ENCODE results near the gene MAML3. TPM values are rescaled to one million over a fixed set of nuclear protein-coding genes. Genes with fewer than 3 reads are reported as not detected.
"Not testable (repeated sequence)": the region's sequence is repeated elsewhere in the genome, so short reads cannot be mapped to it uniquely, and the experiment has no call there.

MAML3 gene
- total RNA-seq, 4 donors from 2014 or later: 18.2 to 42.7 (median 28.6) TPM

- H3K36me3 ChIP-seq: no peaks in the 10 kb centered on the region
- H3K4me3 ChIP-seq: no peak overlapping the region
- H3K4me1 ChIP-seq: peaks cover 21% of the 10 kb centered on the region
- TF ChIP-seq EP300 (IDR thresholded peaks at IDR 0.05): no peak
- DNase-seq (ENCODE audit: low spot score in 2 of 2): no peak
- WGBS: 42% methylated on average over 6 of the region's 6 CpGs
- H3K27ac ChIP-seq: no peak overlapping the region
- no peaks in the 10 kb centered on the region for H3K27me3 ChIP-seq
- no peaks in the 10 kb centered on the region for H3K9me3 ChIP-seq
These were observed 197.4 kb downstream of the MAML3 start for GRCh38 chr4:139956507-139957017.

DNA sequence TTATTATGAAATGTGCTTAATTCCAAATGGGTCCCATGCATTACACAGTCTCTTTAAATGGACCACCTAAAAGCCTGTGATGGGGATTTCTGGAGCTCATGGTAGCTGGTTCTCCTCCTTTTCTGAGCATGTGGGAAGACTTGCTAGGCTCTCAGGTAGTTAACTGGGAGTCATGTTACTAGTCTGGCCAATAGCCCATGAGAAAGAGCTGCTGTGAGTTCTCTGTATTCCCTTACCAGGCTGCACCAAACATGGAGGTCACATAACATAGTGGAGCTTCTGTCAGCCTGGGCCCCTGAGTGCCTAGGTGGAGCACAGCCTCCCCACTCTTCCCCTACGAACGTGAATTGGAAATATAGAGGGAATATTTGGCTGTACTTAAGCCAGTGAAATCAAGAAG is 198.4 kb downstream of the MAML3 start:
- DNase-seq (ENCODE audit: low spot score in 2 of 2): no peak
- H3K4me1 ChIP-seq: peaks cover 15% of the 10 kb centered on the region
- 78% methylated on average over 2 of the region's 2 CpGs for WGBS
- no peaks in the 10 kb centered on the region for H3K36me3 ChIP-seq
- no peak overlapping the region for H3K27ac ChIP-seq
- no peaks in the 10 kb centered on the region for H3K9me3 ChIP-seq
- H3K27me3 ChIP-seq: no peaks in the 10 kb centered on the region
- TF ChIP-seq, protein P1, sequence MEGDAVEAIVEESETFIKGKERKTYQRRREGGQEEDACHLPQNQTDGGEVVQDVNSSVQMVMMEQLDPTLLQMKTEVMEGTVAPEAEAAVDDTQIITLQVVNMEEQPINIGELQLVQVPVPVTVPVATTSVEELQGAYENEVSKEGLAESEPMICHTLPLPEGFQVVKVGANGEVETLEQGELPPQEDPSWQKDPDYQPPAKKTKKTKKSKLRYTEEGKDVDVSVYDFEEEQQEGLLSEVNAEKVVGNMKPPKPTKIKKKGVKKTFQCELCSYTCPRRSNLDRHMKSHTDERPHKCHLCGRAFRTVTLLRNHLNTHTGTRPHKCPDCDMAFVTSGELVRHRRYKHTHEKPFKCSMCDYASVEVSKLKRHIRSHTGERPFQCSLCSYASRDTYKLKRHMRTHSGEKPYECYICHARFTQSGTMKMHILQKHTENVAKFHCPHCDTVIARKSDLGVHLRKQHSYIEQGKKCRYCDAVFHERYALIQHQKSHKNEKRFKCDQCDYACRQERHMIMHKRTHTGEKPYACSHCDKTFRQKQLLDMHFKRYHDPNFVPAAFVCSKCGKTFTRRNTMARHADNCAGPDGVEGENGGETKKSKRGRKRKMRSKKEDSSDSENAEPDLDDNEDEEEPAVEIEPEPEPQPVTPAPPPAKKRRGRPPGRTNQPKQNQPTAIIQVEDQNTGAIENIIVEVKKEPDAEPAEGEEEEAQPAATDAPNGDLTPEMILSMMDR (IDR thresholded peaks at IDR 0.05): no peak
- TF ChIP-seq EP300 (IDR thresholded peaks at IDR 0.05): no peak
- no peak for TF ChIP-seq POLR2A (IDR thresholded peaks at IDR 0.05)
- TF ChIP-seq POLR2AphosphoS5 (IDR thresholded peaks at IDR 0.05): no peak
- H3K4me3 ChIP-seq: no peak overlapping the region

GRCh38 chr4:139954512-139954911 is 199.5 kb downstream of the MAML3 start:
- no peak overlapping the region for H3K4me3 ChIP-seq
- H3K4me1 ChIP-seq: peaks cover 15% of the 10 kb centered on the region
- no peaks in the 10 kb centered on the region for H3K27me3 ChIP-seq
- no peaks in the 10 kb centered on the region for H3K36me3 ChIP-seq
- TF ChIP-seq, protein P1 (IDR thresholded peaks at IDR 0.05): no peak
- TF ChIP-seq EP300 (IDR thresholded peaks at IDR 0.05): no peak
- no peak for TF ChIP-seq POLR2AphosphoS5 (IDR thresholded peaks at IDR 0.05)
- TF ChIP-seq POLR2A (IDR thresholded peaks at IDR 0.05): no peak
- H3K9me3 ChIP-seq: no peaks in the 10 kb centered on the region
- DNase-seq (ENCODE audit: low spot score in 2 of 2): no peak
- WGBS: 94% methylated on average over 7 of the region's 7 CpGs
- H3K27ac ChIP-seq: no peak overlapping the region

DNA sequence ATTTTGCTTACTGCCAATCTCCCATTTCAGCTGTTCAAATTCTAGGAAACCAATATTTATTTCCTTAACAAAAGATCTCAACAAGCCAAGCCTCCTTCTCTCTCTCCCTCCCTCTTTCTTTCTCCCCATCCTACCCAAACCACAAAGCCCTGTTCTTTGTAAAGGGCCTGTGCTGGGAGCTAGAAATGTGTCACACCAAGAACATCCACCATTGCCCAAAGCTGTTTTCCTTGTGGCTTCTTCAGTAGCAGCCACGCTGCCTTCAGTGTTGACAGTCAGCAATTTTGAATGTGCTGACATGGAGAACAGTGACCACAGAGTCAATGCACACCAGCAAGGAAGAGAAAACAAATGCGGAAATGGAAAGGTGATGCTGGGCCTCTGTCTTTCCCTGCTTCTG is 203.0 kb downstream of the MAML3 start:
- Histone ChIP-seq H3K9me3 (no peaks in the 10 kb centered on the region), H3K27me3 (no peaks in the 10 kb centered on the region), H3K36me3 (no peaks in the 10 kb centered on the region), H3K27ac (no peak overlapping the region), H3K4me1 (peaks cover 18% of the 10 kb centered on the region), H3K4me3 (no peak overlapping the region)
- no peak for TF ChIP-seq POLR2AphosphoS5 (IDR thresholded peaks at IDR 0.05)
- TF ChIP-seq, protein P1 (IDR thresholded peaks at IDR 0.05): no peak
- TF ChIP-seq EP300 (IDR thresholded peaks at IDR 0.05): no peak
- TF ChIP-seq POLR2A (IDR thresholded peaks at IDR 0.05): no peak
- no peak for DNase-seq (ENCODE audit: low spot score in 2 of 2)
- 71% methylated on average over 2 of the region's 2 CpGs for WGBS

DNA sequence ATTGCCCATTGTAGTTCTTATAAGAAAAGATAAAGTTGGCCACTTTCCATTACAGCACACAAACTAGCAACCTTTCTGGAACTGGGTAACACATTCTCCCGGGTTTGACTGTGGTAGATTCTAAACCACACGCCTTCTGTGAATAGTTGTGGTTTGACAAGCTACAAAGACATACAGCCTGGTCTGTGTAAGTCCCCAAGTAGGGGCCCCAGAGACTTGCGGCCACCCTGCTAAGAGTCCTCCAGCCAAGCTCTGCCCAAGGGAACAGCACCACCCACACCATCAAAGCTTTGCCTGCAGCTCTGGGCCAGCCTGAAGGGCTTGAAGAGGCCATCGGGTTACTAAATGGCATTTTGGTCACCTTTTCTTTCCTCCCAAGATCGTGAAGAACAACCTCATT is 203.4 kb downstream of the MAML3 start:
- Histone ChIP-seq H3K27me3 (no peaks in the 10 kb centered on the region), H3K27ac (no peak overlapping the region), H3K4me3 (no peak overlapping the region), H3K4me1 (peaks cover 20% of the 10 kb centered on the region), H3K9me3 (no peaks in the 10 kb centered on the region), H3K36me3 (no peaks in the 10 kb centered on the region)
- TF ChIP-seq EP300 (IDR thresholded peaks at IDR 0.05) (no peak), POLR2AphosphoS5 (IDR thresholded peaks at IDR 0.05) (no peak), POLR2A (IDR thresholded peaks at IDR 0.05) (no peak)
- TF ChIP-seq, protein P1 (IDR thresholded peaks at IDR 0.05): no peak
- DNase-seq (ENCODE audit: low spot score in 2 of 2): no peak
- 66% methylated on average over 5 of the region's 5 CpGs for WGBS

GRCh38 chr4:139944916-139945315 is 209.1 kb downstream of the MAML3 start:
- H3K27me3 ChIP-seq; DNase-seq (ENCODE audit: low spot score in 2 of 2); H3K36me3 ChIP-seq; H3K4me3 ChIP-seq; H3K9me3 ChIP-seq; H3K27ac ChIP-seq: not testable (repeated sequence)
- WGBS: 66% methylated on average over 2 of the region's 2 CpGs
- peaks cover 24% of the 10 kb centered on the region for H3K4me1 ChIP-seq

All from suprapubic skin (tissue), 4 donors.